B cell (primary cell): Measurements from ENCODE around the gene B9D2.

ENCODE experiments used
- EZH2 ChIP-seq: IDR thresholded peaks from 2 replicates; pipeline ENCODE4 v1.6.1; 2012; ENCODE audit warnings: borderline replicate concordance, low read depth, mild to moderate bottlenecking, moderate library complexity, low read length; ENCODE audit not compliant: insufficient read depth, poor library complexity, severe bottlenecking
- TF ChIP-seq, protein P1 (sequence below): fragments of 200-600 bp; IDR thresholded peaks from one replicate; pipeline ENCODE4 v1.8.0; 2022; ENCODE audit warnings: antibody characterized with exemption, mild to moderate bottlenecking

DNA sequence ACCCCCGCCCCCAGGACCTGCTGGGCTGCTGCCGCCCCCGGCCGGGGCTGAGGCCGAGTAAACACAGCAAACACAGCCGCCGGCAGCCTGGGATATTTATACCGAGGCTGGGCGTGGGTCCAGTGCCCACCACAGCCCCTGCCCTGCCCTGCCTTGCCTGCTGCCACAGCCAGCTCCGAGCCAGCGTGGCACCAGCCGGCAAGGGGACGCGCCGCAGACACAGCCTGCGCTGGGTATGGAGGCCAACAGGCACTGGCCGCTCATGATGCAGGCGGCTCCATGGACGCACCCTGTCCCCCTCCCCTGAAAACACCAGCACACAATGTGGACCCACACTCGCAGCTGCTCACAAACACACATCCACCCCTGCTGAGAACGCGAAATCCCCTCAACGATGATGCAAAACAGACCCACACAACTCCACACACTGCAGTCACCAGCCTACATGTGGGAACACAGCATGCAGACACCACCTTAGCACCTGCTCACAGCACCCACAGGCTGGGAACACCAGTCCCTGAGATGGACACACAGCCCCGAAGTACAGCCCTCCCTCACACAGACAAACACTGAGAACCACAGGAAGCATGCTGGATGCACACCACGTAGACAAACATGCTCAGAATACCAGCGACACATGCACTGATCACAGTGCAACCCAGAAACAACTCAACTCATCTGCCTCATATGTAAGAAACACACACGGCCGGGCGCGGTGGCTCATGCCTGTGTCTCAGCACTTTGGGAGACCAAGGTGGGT is 37.8 kb downstream of the B9D2 start:
- TF ChIP-seq, protein P1, sequence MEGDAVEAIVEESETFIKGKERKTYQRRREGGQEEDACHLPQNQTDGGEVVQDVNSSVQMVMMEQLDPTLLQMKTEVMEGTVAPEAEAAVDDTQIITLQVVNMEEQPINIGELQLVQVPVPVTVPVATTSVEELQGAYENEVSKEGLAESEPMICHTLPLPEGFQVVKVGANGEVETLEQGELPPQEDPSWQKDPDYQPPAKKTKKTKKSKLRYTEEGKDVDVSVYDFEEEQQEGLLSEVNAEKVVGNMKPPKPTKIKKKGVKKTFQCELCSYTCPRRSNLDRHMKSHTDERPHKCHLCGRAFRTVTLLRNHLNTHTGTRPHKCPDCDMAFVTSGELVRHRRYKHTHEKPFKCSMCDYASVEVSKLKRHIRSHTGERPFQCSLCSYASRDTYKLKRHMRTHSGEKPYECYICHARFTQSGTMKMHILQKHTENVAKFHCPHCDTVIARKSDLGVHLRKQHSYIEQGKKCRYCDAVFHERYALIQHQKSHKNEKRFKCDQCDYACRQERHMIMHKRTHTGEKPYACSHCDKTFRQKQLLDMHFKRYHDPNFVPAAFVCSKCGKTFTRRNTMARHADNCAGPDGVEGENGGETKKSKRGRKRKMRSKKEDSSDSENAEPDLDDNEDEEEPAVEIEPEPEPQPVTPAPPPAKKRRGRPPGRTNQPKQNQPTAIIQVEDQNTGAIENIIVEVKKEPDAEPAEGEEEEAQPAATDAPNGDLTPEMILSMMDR = no peak
- TF ChIP-seq EZH2 = no peak
